ENCODE measurements around the gene ARL2.

- TF ChIP-seq EZH2 (IDR thresholded peaks at IDR 0.05; ENCODE audit: insufficient read depth, poor library complexity, severe bottlenecking), result no peak
- TF ChIP-seq EZH2phosphoT487 (IDR thresholded peaks at IDR 0.05; ENCODE audit: insufficient read depth, low read depth), result no peak
Measured at GRCh38 chr11:64998690-64999431, 15.1 kb upstream of the ARL2 start.
